Ovary (tissue), 3 donors: Measurements from ENCODE around the gene HAUS3.

Source experiments
- EP300 ChIP-seq: sonication (generic); formaldehyde crosslinking; IDR thresholded peaks from one replicate; pipeline ENCODE4 v1.6.1; 2017; ENCODE audit warnings: antibody characterized with exemption
- POLR2A ChIP-seq: fragments of 450-650 bp; IDR thresholded peaks from one replicate; pipeline ENCODE4 v1.6.1; 2017; ENCODE audit warnings: antibody characterized with exemption, mild to moderate bottlenecking, moderate library complexity
- TF ChIP-seq, protein P1 (sequence below), 3 donors: fragments of 450-650 bp in 2 of 3; fragments of 200-600 bp in 1 of 3; IDR thresholded peaks; one replicate each; pipeline versions ENCODE4 v1.5.1 to v1.8.0; 2016 to 2022; ENCODE audit warnings: antibody characterized with exemption in 3 of 3, mild to moderate bottlenecking in 1 of 3
- donor health status: DM: no; HTN: no; CAD: no.

DNA sequence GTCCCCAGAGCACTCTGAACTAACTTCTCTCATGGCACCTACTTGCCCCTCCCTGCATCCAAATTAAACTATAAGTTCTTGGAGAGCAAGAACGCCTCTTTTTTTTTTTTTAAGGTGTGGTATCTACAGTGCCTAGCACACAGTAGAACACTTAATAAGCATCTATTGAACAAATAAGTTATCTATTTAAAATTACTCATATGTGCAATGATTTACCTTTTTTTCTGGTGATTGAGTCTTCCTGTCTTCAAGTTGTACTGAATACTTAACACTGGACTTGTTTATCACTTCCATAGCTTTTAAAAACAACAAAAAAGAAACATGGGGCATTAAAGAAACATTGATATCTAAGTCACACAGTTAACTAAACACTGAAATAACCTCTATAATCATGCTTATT is 29.1 kb downstream of the HAUS3 start:
- TF ChIP-seq, protein P1, sequence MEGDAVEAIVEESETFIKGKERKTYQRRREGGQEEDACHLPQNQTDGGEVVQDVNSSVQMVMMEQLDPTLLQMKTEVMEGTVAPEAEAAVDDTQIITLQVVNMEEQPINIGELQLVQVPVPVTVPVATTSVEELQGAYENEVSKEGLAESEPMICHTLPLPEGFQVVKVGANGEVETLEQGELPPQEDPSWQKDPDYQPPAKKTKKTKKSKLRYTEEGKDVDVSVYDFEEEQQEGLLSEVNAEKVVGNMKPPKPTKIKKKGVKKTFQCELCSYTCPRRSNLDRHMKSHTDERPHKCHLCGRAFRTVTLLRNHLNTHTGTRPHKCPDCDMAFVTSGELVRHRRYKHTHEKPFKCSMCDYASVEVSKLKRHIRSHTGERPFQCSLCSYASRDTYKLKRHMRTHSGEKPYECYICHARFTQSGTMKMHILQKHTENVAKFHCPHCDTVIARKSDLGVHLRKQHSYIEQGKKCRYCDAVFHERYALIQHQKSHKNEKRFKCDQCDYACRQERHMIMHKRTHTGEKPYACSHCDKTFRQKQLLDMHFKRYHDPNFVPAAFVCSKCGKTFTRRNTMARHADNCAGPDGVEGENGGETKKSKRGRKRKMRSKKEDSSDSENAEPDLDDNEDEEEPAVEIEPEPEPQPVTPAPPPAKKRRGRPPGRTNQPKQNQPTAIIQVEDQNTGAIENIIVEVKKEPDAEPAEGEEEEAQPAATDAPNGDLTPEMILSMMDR (IDR thresholded peaks at IDR 0.05) = no peak
- TF ChIP-seq POLR2A (no peak), EP300 (no peak)
